IPS-15b (cell line): Measurements from ENCODE around the gene TTLL7.
A peak's percentile ranks its signal among the peaks of the same experiment; 100 is the strongest.

Source experiments
- H3K27me3 ChIP-seq: one replicate; pipeline ENCODE4 v1.6.1; 2013; ENCODE audit warnings: low read length; ENCODE audit not compliant: control insufficient read depth, insufficient read depth
- H3K36me3 ChIP-seq: one replicate; pipeline ENCODE4 v1.6.1; 2013; ENCODE audit warnings: low read length; ENCODE audit not compliant: control insufficient read depth, insufficient read depth
- H3K4me1 ChIP-seq: one replicate; pipeline ENCODE4 v1.6.1; 2013; ENCODE audit warnings: mild to moderate bottlenecking, low read length; ENCODE audit not compliant: control insufficient read depth, insufficient read depth
- H3K4me3 ChIP-seq: one replicate; pipeline ENCODE4 v1.5.1; 2013; ENCODE audit warnings: low read depth, low read length
- H3K9ac ChIP-seq: one replicate; pipeline ENCODE4 v1.6.1; 2013; ENCODE audit warnings: low read depth, mild to moderate bottlenecking, low read length
- H3K9me3 ChIP-seq: one replicate; pipeline ENCODE4 v1.6.1; 2013; ENCODE audit warnings: mild to moderate bottlenecking, low read length; ENCODE audit not compliant: control insufficient read depth, insufficient read depth

The TTLL7 gene

GRCh38 chr1:83998498-83999315 is at the start of gene TTLL7:
TTLL7 (minus strand) TSS chr1:83999132; CDS start chr1:83952211, 46,921 bp downstream.
- H3K4me3 ChIP-seq: peak within 1 kb of the TSS; percentile 78
- H3K9me3 ChIP-seq: no peaks in the 10 kb centered on the region
- peak within 1 kb of the TSS; percentile 97 for H3K9ac ChIP-seq
- H3K36me3 ChIP-seq: no peaks in the 10 kb centered on the region
- peaks cover 6% of the 10 kb centered on the region for H3K4me1 ChIP-seq
- H3K27me3 ChIP-seq: peaks cover 58% of the 10 kb centered on the region

GRCh38 chr1:84042461-84042860 is 43.5 kb upstream of the TTLL7 start:
- Histone ChIP-seq H3K36me3 (no peaks in the 10 kb centered on the region), H3K27me3 (peaks cover 13% of the 10 kb centered on the region), H3K4me1 (no peaks in the 10 kb centered on the region), H3K9ac (no peak overlapping the region), H3K4me3 (no peak overlapping the region), H3K9me3 (no peaks in the 10 kb centered on the region)

- Histone ChIP-seq H3K4me1 (no peaks in the 10 kb centered on the region), H3K4me3 (no peak overlapping the region), H3K9ac (no peak overlapping the region), H3K9me3 (no peaks in the 10 kb centered on the region), H3K36me3 (no peaks in the 10 kb centered on the region), H3K27me3 (peaks cover 32% of the 10 kb centered on the region)
Measured at GRCh38 chr1:84037758-84038611, 39.1 kb upstream of the TTLL7 start.

GRCh38 chr1:84031802-84032327 is 32.9 kb upstream of the TTLL7 start:
- Histone ChIP-seq H3K4me3 (no peak overlapping the region), H3K27me3 (peaks cover 76% of the 10 kb centered on the region), H3K9me3 (no peaks in the 10 kb centered on the region)

GRCh38 chr1:84027368-84027767 is 28.4 kb upstream of the TTLL7 start:
- Histone ChIP-seq H3K4me3 (no peak overlapping the region), H3K27me3 (peaks cover 87% of the 10 kb centered on the region), H3K4me1 (no peaks in the 10 kb centered on the region), H3K9ac (no peak overlapping the region), H3K9me3 (no peaks in the 10 kb centered on the region), H3K36me3 (no peaks in the 10 kb centered on the region)

More at GRCh38 chr1:84031802-84032327, 32.9 kb upstream of the TTLL7 start:
- Histone ChIP-seq H3K9ac (no peak overlapping the region), H3K4me1 (no peaks in the 10 kb centered on the region), H3K36me3 (no peaks in the 10 kb centered on the region)

- peaks cover 75% of the 10 kb centered on the region for H3K27me3 ChIP-seq
- H3K4me3 ChIP-seq: no peak overlapping the region
- no peaks in the 10 kb centered on the region for H3K4me1 ChIP-seq
- no peaks in the 10 kb centered on the region for H3K36me3 ChIP-seq
- no peak overlapping the region for H3K9ac ChIP-seq
- H3K9me3 ChIP-seq: no peaks in the 10 kb centered on the region
Measured at GRCh38 chr1:84025966-84026365, 27.0 kb upstream of the TTLL7 start.

- peaks cover 55% of the 10 kb centered on the region for H3K27me3 ChIP-seq
- H3K9me3 ChIP-seq: no peaks in the 10 kb centered on the region
- no peaks in the 10 kb centered on the region for H3K4me1 ChIP-seq
- H3K9ac ChIP-seq: no peak overlapping the region
- H3K36me3 ChIP-seq: no peaks in the 10 kb centered on the region
- H3K4me3 ChIP-seq: no peak overlapping the region
Measured at GRCh38 chr1:84021822-84022221, 22.9 kb upstream of the TTLL7 start.

GRCh38 chr1:84020151-84020550 is 21.2 kb upstream of the TTLL7 start:
- no peaks in the 10 kb centered on the region for H3K4me1 ChIP-seq
- peaks cover 38% of the 10 kb centered on the region for H3K27me3 ChIP-seq
- H3K36me3 ChIP-seq: no peaks in the 10 kb centered on the region
- H3K9ac ChIP-seq: no peak overlapping the region
- H3K9me3 ChIP-seq: no peaks in the 10 kb centered on the region
- no peak overlapping the region for H3K4me3 ChIP-seq

GRCh38 chr1:84019217-84019616 is 20.3 kb upstream of the TTLL7 start:
- Histone ChIP-seq H3K9me3 (no peaks in the 10 kb centered on the region), H3K27me3 (peaks cover 29% of the 10 kb centered on the region), H3K4me3 (no peak overlapping the region), H3K36me3 (no peaks in the 10 kb centered on the region), H3K9ac (no peak overlapping the region), H3K4me1 (no peaks in the 10 kb centered on the region)

GRCh38 chr1:84013708-84014107 is 14.8 kb upstream of the TTLL7 start:
- peaks cover 8% of the 10 kb centered on the region for H3K27me3 ChIP-seq
- no peak overlapping the region for H3K9ac ChIP-seq

GRCh38 chr1:84012018-84012417 is 13.1 kb upstream of the TTLL7 start:
- no peak overlapping the region for H3K9ac ChIP-seq
- H3K27me3 ChIP-seq: peaks cover 2% of the 10 kb centered on the region
- H3K4me1 ChIP-seq: no peaks in the 10 kb centered on the region
- H3K9me3 ChIP-seq: no peaks in the 10 kb centered on the region
- no peaks in the 10 kb centered on the region for H3K36me3 ChIP-seq
- H3K4me3 ChIP-seq: no peak overlapping the region

More at GRCh38 chr1:84013708-84014107, 14.8 kb upstream of the TTLL7 start:
- H3K9me3 ChIP-seq: no peaks in the 10 kb centered on the region
- no peaks in the 10 kb centered on the region for H3K4me1 ChIP-seq
- no peak overlapping the region for H3K4me3 ChIP-seq
- H3K36me3 ChIP-seq: no peaks in the 10 kb centered on the region
